Activated CD4-positive, alpha-beta T cell treated with anti-CD3 and anti-CD28 coated beads, Interleukin-2, Interleukin-4, amounts not matched to agents 100 ng/mL and 50 ng/mL, durations not matched to agents 16 hours and 8 hours (primary cell): ENCODE data around the gene HSPB9.
"Not testable (repeated sequence)": the region's sequence is repeated elsewhere in the genome, so short reads cannot be mapped to it uniquely, and the experiment has no call there.

Source experiments
- DNase-seq: peaks from one replicate; pipeline ENCODE4 v3.0.0-alpha.2; 2020; ENCODE audit warnings: low spot score

HSPB9 gene

GRCh38 chr17:42143138-42143537, 20.5 kb downstream of the HSPB9 start:
- not testable (repeated sequence) for DNase-seq

GRCh38 chr17:42146911-42147607, 24.5 kb downstream of the HSPB9 start:
- no peak for DNase-seq

- no peak for DNase-seq
Observed at GRCh38 chr17:42153919-42154742, 31.5 kb downstream of the HSPB9 start.

GRCh38 chr17:42155614-42156045, 33.0 kb downstream of the HSPB9 start:
- no peak for DNase-seq

- DNase-seq, result no peak
Observed at GRCh38 chr17:42159796-42160530, 37.4 kb downstream of the HSPB9 start.

GRCh38 chr17:42160531-42160910, 37.9 kb downstream of the HSPB9 start:
- DNase-seq, result no peak

GRCh38 chr17:42163113-42163512, 40.5 kb downstream of the HSPB9 start:
- peak; percentile 62 for DNase-seq

- no peak for DNase-seq
Observed at GRCh38 chr17:42163696-42164407, 41.2 kb downstream of the HSPB9 start.

- no peak for DNase-seq
Observed at GRCh38 chr17:42165751-42166150, 43.1 kb downstream of the HSPB9 start.

- no peak for DNase-seq
Observed at GRCh38 chr17:42166196-42166763, 43.7 kb downstream of the HSPB9 start.

GRCh38 chr17:42167807-42168206, 45.2 kb downstream of the HSPB9 start:
- no peak for DNase-seq

- no peak for DNase-seq
Observed at GRCh38 chr17:42169351-42169750, 46.7 kb downstream of the HSPB9 start.

GRCh38 chr17:42171831-42172230, 49.2 kb downstream of the HSPB9 start:
- DNase-seq, result no peak
